ENCODE data around the gene ATP2B1.

The ATP2B1 gene

DNA sequence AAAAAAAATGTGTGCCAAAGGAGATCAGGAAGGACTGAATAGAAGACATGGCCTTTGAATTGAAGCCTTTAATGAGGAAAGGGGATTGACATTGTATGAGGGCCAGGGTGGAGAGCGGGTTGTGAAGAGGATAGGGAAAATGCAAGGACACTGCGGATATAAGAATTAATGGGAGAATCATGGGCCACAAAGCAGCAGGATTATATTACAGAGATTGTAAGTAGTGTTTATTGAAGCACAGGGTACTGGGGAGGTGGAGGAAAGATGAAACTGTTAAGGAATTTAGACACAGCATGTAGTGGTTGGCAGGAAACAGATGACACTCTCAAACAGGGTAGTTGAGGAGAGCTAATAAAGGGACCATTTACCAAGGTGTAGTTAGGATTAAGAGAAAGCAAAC, 166.4 kb downstream of the ATP2B1 start:
- TF ChIP-seq SIN3A (IDR thresholded peaks at IDR 0.05; ENCODE audit: borderline replicate concordance, insufficient read depth, low read length) (no peak), POLR2AphosphoS5 (IDR thresholded peaks at IDR 0.05; ENCODE audit: low read depth, low read length) (no peak), TAF1 (IDR thresholded peaks at IDR 0.05; ENCODE audit: borderline replicate concordance, insufficient read depth, low read length) (no peak), FOXP2 (optimal IDR thresholded peaks at IDR 0.05; ENCODE audit: borderline replicate concordance, extremely low read depth, extremely low read length, insufficient read depth) (no peak)
- TF ChIP-seq, protein P1, sequence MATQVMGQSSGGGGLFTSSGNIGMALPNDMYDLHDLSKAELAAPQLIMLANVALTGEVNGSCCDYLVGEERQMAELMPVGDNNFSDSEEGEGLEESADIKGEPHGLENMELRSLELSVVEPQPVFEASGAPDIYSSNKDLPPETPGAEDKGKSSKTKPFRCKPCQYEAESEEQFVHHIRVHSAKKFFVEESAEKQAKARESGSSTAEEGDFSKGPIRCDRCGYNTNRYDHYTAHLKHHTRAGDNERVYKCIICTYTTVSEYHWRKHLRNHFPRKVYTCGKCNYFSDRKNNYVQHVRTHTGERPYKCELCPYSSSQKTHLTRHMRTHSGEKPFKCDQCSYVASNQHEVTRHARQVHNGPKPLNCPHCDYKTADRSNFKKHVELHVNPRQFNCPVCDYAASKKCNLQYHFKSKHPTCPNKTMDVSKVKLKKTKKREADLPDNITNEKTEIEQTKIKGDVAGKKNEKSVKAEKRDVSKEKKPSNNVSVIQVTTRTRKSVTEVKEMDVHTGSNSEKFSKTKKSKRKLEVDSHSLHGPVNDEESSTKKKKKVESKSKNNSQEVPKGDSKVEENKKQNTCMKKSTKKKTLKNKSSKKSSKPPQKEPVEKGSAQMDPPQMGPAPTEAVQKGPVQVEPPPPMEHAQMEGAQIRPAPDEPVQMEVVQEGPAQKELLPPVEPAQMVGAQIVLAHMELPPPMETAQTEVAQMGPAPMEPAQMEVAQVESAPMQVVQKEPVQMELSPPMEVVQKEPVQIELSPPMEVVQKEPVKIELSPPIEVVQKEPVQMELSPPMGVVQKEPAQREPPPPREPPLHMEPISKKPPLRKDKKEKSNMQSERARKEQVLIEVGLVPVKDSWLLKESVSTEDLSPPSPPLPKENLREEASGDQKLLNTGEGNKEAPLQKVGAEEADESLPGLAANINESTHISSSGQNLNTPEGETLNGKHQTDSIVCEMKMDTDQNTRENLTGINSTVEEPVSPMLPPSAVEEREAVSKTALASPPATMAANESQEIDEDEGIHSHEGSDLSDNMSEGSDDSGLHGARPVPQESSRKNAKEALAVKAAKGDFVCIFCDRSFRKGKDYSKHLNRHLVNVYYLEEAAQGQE (IDR thresholded peaks at IDR 0.05; ENCODE audit: insufficient read depth in 1 of 2, low read depth in 2 of 2, low read length in 2 of 2): no peak

GRCh38 chr12:89540586-89540985, 168.1 kb downstream of the ATP2B1 start:
- TF ChIP-seq FOXP2 (optimal IDR thresholded peaks at IDR 0.05; ENCODE audit: borderline replicate concordance, extremely low read depth, extremely low read length, insufficient read depth) (no peak), SIN3A (IDR thresholded peaks at IDR 0.05; ENCODE audit: borderline replicate concordance, insufficient read depth, low read length) (no peak), TAF1 (IDR thresholded peaks at IDR 0.05; ENCODE audit: borderline replicate concordance, insufficient read depth, low read length) (no peak), POLR2AphosphoS5 (IDR thresholded peaks at IDR 0.05; ENCODE audit: low read depth, low read length) (no peak)
- TF ChIP-seq, protein P1 (IDR thresholded peaks at IDR 0.05; ENCODE audit: insufficient read depth in 1 of 2, low read depth in 2 of 2, low read length in 2 of 2): no peak

GRCh38 chr12:89539426-89540223, 169.0 kb downstream of the ATP2B1 start:
- TF ChIP-seq FOXP2 (optimal IDR thresholded peaks at IDR 0.05; ENCODE audit: borderline replicate concordance, extremely low read depth, extremely low read length, insufficient read depth) (no peak), POLR2AphosphoS5 (IDR thresholded peaks at IDR 0.05; ENCODE audit: low read depth, low read length) (no peak), TAF1 (IDR thresholded peaks at IDR 0.05; ENCODE audit: borderline replicate concordance, insufficient read depth, low read length) (no peak), SIN3A (IDR thresholded peaks at IDR 0.05; ENCODE audit: borderline replicate concordance, insufficient read depth, low read length) (no peak)
- TF ChIP-seq, protein P1 (IDR thresholded peaks at IDR 0.05; ENCODE audit: insufficient read depth in 1 of 2, low read depth in 2 of 2, low read length in 2 of 2): no peak

GRCh38 chr12:89538897-89539296, 169.7 kb downstream of the ATP2B1 start:
- TF ChIP-seq FOXP2 (optimal IDR thresholded peaks at IDR 0.05; ENCODE audit: borderline replicate concordance, extremely low read depth, extremely low read length, insufficient read depth) (no peak), SIN3A (IDR thresholded peaks at IDR 0.05; ENCODE audit: borderline replicate concordance, insufficient read depth, low read length) (no peak), POLR2AphosphoS5 (IDR thresholded peaks at IDR 0.05; ENCODE audit: low read depth, low read length) (no peak), TAF1 (IDR thresholded peaks at IDR 0.05; ENCODE audit: borderline replicate concordance, insufficient read depth, low read length) (no peak)
- TF ChIP-seq, protein P1 (IDR thresholded peaks at IDR 0.05; ENCODE audit: insufficient read depth in 1 of 2, low read depth in 2 of 2, low read length in 2 of 2): no peak
